Measurements from ENCODE around the gene ANAPC5. TPM values are rescaled to one million over a fixed set of nuclear protein-coding genes. Genes with fewer than 3 reads are reported as not detected.
"Not testable (repeated sequence)": the region's sequence is repeated elsewhere in the genome, so short reads cannot be mapped to it uniquely, and the experiment has no call there.

Gene ANAPC5
- total RNA-seq, 1 experiment from 2014 or later, result 116 TPM

- DNase-seq (ENCODE audit: low spot score) (no peak), ATAC-seq (no peak)
- H3K4me3 Mint-ChIP-seq, result no peak overlapping the region
- H3K27me3 Mint-ChIP-seq (ENCODE audit: low read depth), result no peaks in the 10 kb centered on the region
- TF ChIP-seq, protein P1, sequence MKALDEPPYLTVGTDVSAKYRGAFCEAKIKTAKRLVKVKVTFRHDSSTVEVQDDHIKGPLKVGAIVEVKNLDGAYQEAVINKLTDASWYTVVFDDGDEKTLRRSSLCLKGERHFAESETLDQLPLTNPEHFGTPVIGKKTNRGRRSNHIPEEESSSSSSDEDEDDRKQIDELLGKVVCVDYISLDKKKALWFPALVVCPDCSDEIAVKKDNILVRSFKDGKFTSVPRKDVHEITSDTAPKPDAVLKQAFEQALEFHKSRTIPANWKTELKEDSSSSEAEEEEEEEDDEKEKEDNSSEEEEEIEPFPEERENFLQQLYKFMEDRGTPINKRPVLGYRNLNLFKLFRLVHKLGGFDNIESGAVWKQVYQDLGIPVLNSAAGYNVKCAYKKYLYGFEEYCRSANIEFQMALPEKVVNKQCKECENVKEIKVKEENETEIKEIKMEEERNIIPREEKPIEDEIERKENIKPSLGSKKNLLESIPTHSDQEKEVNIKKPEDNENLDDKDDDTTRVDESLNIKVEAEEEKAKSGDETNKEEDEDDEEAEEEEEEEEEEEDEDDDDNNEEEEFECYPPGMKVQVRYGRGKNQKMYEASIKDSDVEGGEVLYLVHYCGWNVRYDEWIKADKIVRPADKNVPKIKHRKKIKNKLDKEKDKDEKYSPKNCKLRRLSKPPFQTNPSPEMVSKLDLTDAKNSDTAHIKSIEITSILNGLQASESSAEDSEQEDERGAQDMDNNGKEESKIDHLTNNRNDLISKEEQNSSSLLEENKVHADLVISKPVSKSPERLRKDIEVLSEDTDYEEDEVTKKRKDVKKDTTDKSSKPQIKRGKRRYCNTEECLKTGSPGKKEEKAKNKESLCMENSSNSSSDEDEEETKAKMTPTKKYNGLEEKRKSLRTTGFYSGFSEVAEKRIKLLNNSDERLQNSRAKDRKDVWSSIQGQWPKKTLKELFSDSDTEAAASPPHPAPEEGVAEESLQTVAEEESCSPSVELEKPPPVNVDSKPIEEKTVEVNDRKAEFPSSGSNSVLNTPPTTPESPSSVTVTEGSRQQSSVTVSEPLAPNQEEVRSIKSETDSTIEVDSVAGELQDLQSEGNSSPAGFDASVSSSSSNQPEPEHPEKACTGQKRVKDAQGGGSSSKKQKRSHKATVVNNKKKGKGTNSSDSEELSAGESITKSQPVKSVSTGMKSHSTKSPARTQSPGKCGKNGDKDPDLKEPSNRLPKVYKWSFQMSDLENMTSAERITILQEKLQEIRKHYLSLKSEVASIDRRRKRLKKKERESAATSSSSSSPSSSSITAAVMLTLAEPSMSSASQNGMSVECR (CRISPR knock-in tag; IDR thresholded peaks at IDR 0.05; ENCODE audit: borderline replicate concordance), result no peak
- TF ChIP-seq, protein P2, sequence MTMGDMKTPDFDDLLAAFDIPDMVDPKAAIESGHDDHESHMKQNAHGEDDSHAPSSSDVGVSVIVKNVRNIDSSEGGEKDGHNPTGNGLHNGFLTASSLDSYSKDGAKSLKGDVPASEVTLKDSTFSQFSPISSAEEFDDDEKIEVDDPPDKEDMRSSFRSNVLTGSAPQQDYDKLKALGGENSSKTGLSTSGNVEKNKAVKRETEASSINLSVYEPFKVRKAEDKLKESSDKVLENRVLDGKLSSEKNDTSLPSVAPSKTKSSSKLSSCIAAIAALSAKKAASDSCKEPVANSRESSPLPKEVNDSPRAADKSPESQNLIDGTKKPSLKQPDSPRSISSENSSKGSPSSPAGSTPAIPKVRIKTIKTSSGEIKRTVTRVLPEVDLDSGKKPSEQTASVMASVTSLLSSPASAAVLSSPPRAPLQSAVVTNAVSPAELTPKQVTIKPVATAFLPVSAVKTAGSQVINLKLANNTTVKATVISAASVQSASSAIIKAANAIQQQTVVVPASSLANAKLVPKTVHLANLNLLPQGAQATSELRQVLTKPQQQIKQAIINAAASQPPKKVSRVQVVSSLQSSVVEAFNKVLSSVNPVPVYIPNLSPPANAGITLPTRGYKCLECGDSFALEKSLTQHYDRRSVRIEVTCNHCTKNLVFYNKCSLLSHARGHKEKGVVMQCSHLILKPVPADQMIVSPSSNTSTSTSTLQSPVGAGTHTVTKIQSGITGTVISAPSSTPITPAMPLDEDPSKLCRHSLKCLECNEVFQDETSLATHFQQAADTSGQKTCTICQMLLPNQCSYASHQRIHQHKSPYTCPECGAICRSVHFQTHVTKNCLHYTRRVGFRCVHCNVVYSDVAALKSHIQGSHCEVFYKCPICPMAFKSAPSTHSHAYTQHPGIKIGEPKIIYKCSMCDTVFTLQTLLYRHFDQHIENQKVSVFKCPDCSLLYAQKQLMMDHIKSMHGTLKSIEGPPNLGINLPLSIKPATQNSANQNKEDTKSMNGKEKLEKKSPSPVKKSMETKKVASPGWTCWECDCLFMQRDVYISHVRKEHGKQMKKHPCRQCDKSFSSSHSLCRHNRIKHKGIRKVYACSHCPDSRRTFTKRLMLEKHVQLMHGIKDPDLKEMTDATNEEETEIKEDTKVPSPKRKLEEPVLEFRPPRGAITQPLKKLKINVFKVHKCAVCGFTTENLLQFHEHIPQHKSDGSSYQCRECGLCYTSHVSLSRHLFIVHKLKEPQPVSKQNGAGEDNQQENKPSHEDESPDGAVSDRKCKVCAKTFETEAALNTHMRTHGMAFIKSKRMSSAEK (CRISPR knock-in tag; IDR thresholded peaks at IDR 0.05; ENCODE audit: borderline replicate concordance), result no peak
- peak; percentile 64; the same call in 1 of the 2 replicates for TF ChIP-seq ZNF121 (CRISPR knock-in tag; IDR thresholded peaks at IDR 0.05)
- TF ChIP-seq, protein P3, sequence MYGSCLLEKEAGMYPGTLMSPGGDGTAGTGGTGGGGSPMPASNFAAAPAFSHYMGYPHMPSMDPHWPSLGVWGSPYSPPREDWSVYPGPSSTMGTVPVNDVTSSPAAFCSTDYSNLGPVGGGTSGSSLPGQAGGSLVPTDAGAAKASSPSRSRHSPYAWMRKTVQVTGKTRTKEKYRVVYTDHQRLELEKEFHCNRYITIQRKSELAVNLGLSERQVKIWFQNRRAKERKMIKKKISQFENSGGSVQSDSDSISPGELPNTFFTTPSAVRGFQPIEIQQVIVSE (CRISPR knock-in tag; IDR thresholded peaks at IDR 0.05; ENCODE audit: borderline replicate concordance), result no peak
- TF ChIP-seq, protein P4, sequence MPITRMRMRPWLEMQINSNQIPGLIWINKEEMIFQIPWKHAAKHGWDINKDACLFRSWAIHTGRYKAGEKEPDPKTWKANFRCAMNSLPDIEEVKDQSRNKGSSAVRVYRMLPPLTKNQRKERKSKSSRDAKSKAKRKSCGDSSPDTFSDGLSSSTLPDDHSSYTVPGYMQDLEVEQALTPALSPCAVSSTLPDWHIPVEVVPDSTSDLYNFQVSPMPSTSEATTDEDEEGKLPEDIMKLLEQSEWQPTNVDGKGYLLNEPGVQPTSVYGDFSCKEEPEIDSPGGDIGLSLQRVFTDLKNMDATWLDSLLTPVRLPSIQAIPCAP (CRISPR knock-in tag; IDR thresholded peaks at IDR 0.05), result no peak
- ChIA-PET POLR2A (interaction anchor here (0.6 to 0.7 kb wide), 2 partner anchors 11 to 256 kb away, joined by 3 to 5 read pairs; no protein-coding TSS in a partner anchor), CTCF (no interaction called here)
- no peak overlapping the region for H3K27ac Mint-ChIP-seq
- H3K9me3 Mint-ChIP-seq, result no peaks in the 10 kb centered on the region
- peaks cover 42% of the 10 kb centered on the region for H3K4me1 Mint-ChIP-seq
- H3K36me3 Mint-ChIP-seq, result peaks cover 4% of the 10 kb centered on the region
Measured at GRCh38 chr12:121283388-121283787, 68.8 kb downstream of the ANAPC5 start.

DNA sequence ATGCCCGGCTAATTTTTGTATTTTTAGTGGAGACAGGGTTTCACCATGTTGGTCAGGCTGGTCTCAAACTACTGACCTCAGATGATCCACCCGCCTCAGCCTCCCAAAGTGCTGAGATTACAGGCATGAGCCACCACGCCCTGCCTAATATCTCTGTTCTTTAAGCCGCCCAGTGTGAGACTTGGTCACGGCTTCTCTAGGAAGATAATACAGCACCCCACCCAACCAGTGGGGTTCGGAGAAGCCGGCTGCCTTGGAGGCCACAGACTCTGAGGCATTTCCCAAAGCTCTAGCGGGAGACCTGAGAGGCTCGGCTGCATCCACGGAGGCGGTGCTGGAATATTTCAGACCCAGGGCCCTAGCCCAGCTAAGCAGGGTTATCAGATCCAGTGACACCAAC, 69.3 kb downstream of the ANAPC5 start:
- H3K4me3 Mint-ChIP-seq; H3K27ac Mint-ChIP-seq; ATAC-seq; DNase-seq (ENCODE audit: low spot score); H3K9me3 Mint-ChIP-seq; CTCF ChIA-PET; H3K27me3 Mint-ChIP-seq (ENCODE audit: low read depth); H3K36me3 Mint-ChIP-seq: not testable (repeated sequence)
- H3K4me1 Mint-ChIP-seq, result peaks cover 37% of the 10 kb centered on the region
- POLR2A ChIA-PET, result interaction anchor here (0.6 to 0.7 kb wide), 2 partner anchors 11 to 256 kb away, joined by 3 to 5 read pairs; no protein-coding TSS in a partner anchor

- Mint-ChIP-seq H3K4me3 (no peak overlapping the region), H3K27me3 (ENCODE audit: low read depth) (no peaks in the 10 kb centered on the region), H3K4me1 (peaks cover 33% of the 10 kb centered on the region), H3K9me3 (peaks cover 3% of the 10 kb centered on the region; the same call in 1 of the 2 replicates), H3K36me3 (peaks cover 12% of the 10 kb centered on the region), H3K27ac (peak overlapping the region; percentile 87)
- POLR2A ChIA-PET, result no interaction called here
- CTCF ChIA-PET, result no interaction called here
- ATAC-seq, result no peak
- no peak for DNase-seq (ENCODE audit: low spot score)
- TF ChIP-seq, protein P5, sequence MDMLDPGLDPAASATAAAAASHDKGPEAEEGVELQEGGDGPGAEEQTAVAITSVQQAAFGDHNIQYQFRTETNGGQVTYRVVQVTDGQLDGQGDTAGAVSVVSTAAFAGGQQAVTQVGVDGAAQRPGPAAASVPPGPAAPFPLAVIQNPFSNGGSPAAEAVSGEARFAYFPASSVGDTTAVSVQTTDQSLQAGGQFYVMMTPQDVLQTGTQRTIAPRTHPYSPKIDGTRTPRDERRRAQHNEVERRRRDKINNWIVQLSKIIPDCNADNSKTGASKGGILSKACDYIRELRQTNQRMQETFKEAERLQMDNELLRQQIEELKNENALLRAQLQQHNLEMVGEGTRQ (CRISPR knock-in tag; IDR thresholded peaks at IDR 0.05), result no peak
- TF ChIP-seq ZNF232 (CRISPR knock-in tag; IDR thresholded peaks at IDR 0.05) (no peak), HMGXB4 (CRISPR knock-in tag; IDR thresholded peaks at IDR 0.05) (no peak), ZNF138 (CRISPR knock-in tag; conservative IDR thresholded peaks at IDR 0.05) (no peak), NFE2L1 (CRISPR knock-in tag; IDR thresholded peaks at IDR 0.05) (no peak), TEAD4 (CRISPR knock-in tag; IDR thresholded peaks at IDR 0.05) (no peak), ZNF423 (CRISPR knock-in tag; IDR thresholded peaks at IDR 0.05) (no peak), PREB (CRISPR knock-in tag; IDR thresholded peaks at IDR 0.05; ENCODE audit: borderline replicate concordance) (no peak)
- TF ChIP-seq, protein P6, sequence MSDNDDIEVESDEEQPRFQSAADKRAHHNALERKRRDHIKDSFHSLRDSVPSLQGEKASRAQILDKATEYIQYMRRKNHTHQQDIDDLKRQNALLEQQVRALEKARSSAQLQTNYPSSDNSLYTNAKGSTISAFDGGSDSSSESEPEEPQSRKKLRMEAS (CRISPR knock-in tag; IDR thresholded peaks at IDR 0.05), result no peak
- TF ChIP-seq, protein P7, sequence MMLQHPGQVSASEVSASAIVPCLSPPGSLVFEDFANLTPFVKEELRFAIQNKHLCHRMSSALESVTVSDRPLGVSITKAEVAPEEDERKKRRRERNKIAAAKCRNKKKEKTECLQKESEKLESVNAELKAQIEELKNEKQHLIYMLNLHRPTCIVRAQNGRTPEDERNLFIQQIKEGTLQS (CRISPR knock-in tag; conservative IDR thresholded peaks at IDR 0.05), result no peak
Measured at GRCh38 chr12:121282072-121282742, 70.0 kb downstream of the ANAPC5 start.
